ENCODE results near the gene CPNE1.
"Not testable (repeated sequence)": the region's sequence is repeated elsewhere in the genome, so short reads cannot be mapped to it uniquely, and the experiment has no call there.

Gene CPNE1

GRCh38 chr20:35698298-35699126 is 33.8 kb upstream of the CPNE1 start:
- DNase-seq (ENCODE audit: low read depth, low spot score): no peak

- DNase-seq (ENCODE audit: low read depth, low spot score): no peak
These were observed 33.1 kb upstream of the CPNE1 start for GRCh38 chr20:35697696-35698297.

GRCh38 chr20:35695978-35696377 is 31.3 kb upstream of the CPNE1 start:
- no peak for DNase-seq (ENCODE audit: low read depth, low spot score)

- DNase-seq (ENCODE audit: low read depth, low spot score): no peak
These were observed 30.6 kb upstream of the CPNE1 start for GRCh38 chr20:35695245-35695749.

GRCh38 chr20:35690265-35690664 is 25.6 kb upstream of the CPNE1 start:
- DNase-seq (ENCODE audit: low read depth, low spot score): no peak

GRCh38 chr20:35686872-35687271 is 22.2 kb upstream of the CPNE1 start:
- not testable (repeated sequence) for DNase-seq (ENCODE audit: low read depth, low spot score)

- DNase-seq (ENCODE audit: low read depth, low spot score): not testable (repeated sequence)
These were observed 20.7 kb upstream of the CPNE1 start for GRCh38 chr20:35685368-35685767.

GRCh38 chr20:35681960-35682359 is 17.3 kb upstream of the CPNE1 start:
- no peak for DNase-seq (ENCODE audit: low read depth, low spot score)

GRCh38 chr20:35680452-35681183 is 15.9 kb upstream of the CPNE1 start:
- DNase-seq (ENCODE audit: low read depth, low spot score): no peak

GRCh38 chr20:35674921-35675320 is 10.2 kb upstream of the CPNE1 start:
- no peak for DNase-seq (ENCODE audit: low read depth, low spot score)

GRCh38 chr20:35673884-35674283 is 9.2 kb upstream of the CPNE1 start:
- DNase-seq (ENCODE audit: low read depth, low spot score): no peak

GRCh38 chr20:35669681-35670080 is 5.0 kb upstream of the CPNE1 start:
- DNase-seq (ENCODE audit: low read depth, low spot score): no peak

- DNase-seq (ENCODE audit: low read depth, low spot score): no peak
These were observed 4.5 kb upstream of the CPNE1 start for GRCh38 chr20:35669221-35669620.

GRCh38 chr20:35665949-35666288 is 1.2 kb upstream of the CPNE1 start:
- DNase-seq (ENCODE audit: low read depth, low spot score): no peak

- no peak for DNase-seq (ENCODE audit: low read depth, low spot score)
These were observed 909 bp downstream of the CPNE1 start for GRCh38 chr20:35663516-35664465.

GRCh38 chr20:35662551-35662950 is 2.1 kb downstream of the CPNE1 start:
- no peak for DNase-seq (ENCODE audit: low read depth, low spot score)

GRCh38 chr20:35661908-35662307 is 2.8 kb downstream of the CPNE1 start:
- DNase-seq (ENCODE audit: low read depth, low spot score): no peak

- no peak for DNase-seq (ENCODE audit: low read depth, low spot score)
These were observed 3.6 kb downstream of the CPNE1 start for GRCh38 chr20:35661053-35661452.

GRCh38 chr20:35660122-35660937 is 4.4 kb downstream of the CPNE1 start:
- no peak for DNase-seq (ENCODE audit: low read depth, low spot score)

GRCh38 chr20:35657271-35657670 is 7.4 kb downstream of the CPNE1 start:
- DNase-seq (ENCODE audit: low read depth, low spot score): no peak
